WTC11 (cell line): ENCODE data around the gene RPL35. TPM values are rescaled to one million over a fixed set of nuclear protein-coding genes. Genes with fewer than 3 reads are reported as not detected.

Source experiments
- ATAC-seq: fragments of 200-7000 bp; cut with Tn5 transposase; 2 replicates; pipeline ENCODE4 v1.10.0; 2021; ENCODE audit warnings: mild to moderate bottlenecking, moderate library complexity
- CTCF ChIA-PET: fragments of 300-600 bp; sonication (Branson Sonifier 250); formaldehyde crosslinking; loops from one replicate; lab custom pipeline; 2021; ENCODE audit warnings: antibody characterized with exemption; lab: Charles Lee
- POLR2A ChIA-PET: fragments of 350-600 bp; sonication (Branson Sonifier 250); formaldehyde crosslinking; loops from one replicate; lab custom pipeline; 2021; ENCODE audit warnings: antibody characterized with exemption; lab: Charles Lee
- DNase-seq: peaks from one replicate; pipeline ENCODE4 v3.0.0; 2021; ENCODE audit warnings: low spot score
- H3K27ac Mint-ChIP-seq: 2 replicates; pipeline ENCODE4 v1.8.0; 2021; ENCODE audit warnings: mixed read lengths
- H3K27me3 Mint-ChIP-seq: 2 replicates; pipeline ENCODE4 v1.8.0; 2021; ENCODE audit warnings: low read depth, mild to moderate bottlenecking, moderate library complexity, mixed read lengths
- H3K36me3 Mint-ChIP-seq: 2 replicates; pipeline ENCODE4 v1.8.0; 2021; ENCODE audit warnings: mixed read lengths
- H3K4me1 Mint-ChIP-seq: 2 replicates; pipeline ENCODE4 v1.8.0; 2022; ENCODE audit warnings: mixed read lengths
- H3K4me3 Mint-ChIP-seq: 2 replicates; pipeline ENCODE4 v1.8.0; 2021; ENCODE audit warnings: mild to moderate bottlenecking, moderate library complexity, mixed read lengths
- H3K9me3 Mint-ChIP-seq: 2 replicates; pipeline ENCODE4 v1.8.0; 2021; ENCODE audit warnings: mixed read lengths
- ATF3 ChIP-seq: sonication (generic); formaldehyde crosslinking; conservative IDR thresholded peaks from 2 replicates; pipeline ENCODE4 v1.8.1; 2022; ENCODE audit warnings: mild to moderate bottlenecking, missing genetic modification reagents
- CDX4 ChIP-seq: fragments of 250-450 bp; sonication (Bioruptor Pico); IDR thresholded peaks from 2 replicates; pipeline ENCODE4 v1.9.0; 2021; ENCODE audit warnings: moderate library complexity, mild to moderate bottlenecking, inconsistent platforms, borderline replicate concordance
- E2F5 ChIP-seq: sonication (generic); formaldehyde crosslinking; IDR thresholded peaks from 2 replicates; pipeline ENCODE4 v1.8.1; 2022; ENCODE audit warnings: mild to moderate bottlenecking, moderate library complexity, missing genetic modification reagents
- HMGXB4 ChIP-seq: sonication (generic); formaldehyde crosslinking; IDR thresholded peaks from 2 replicates; pipeline ENCODE4 v1.8.1; 2023; ENCODE audit warnings: mild to moderate bottlenecking, moderate library complexity, missing genetic modification reagents
- JUN ChIP-seq: sonication (generic); formaldehyde crosslinking; IDR thresholded peaks from 2 replicates; pipeline ENCODE4 v1.8.0; 2023; ENCODE audit warnings: mild to moderate bottlenecking, missing genetic modification reagents
- NFE2L1 ChIP-seq: sonication (generic); formaldehyde crosslinking; IDR thresholded peaks from 2 replicates; pipeline ENCODE4 v1.8.1; 2023; ENCODE audit warnings: missing genetic modification reagents
- NR2C2 ChIP-seq: sonication (generic); formaldehyde crosslinking; IDR thresholded peaks from 2 replicates; pipeline ENCODE4 v1.8.0; 2022; ENCODE audit warnings: mild to moderate bottlenecking, missing genetic modification reagents
- SMAD4 ChIP-seq: sonication (generic); formaldehyde crosslinking; IDR thresholded peaks from 2 replicates; pipeline ENCODE4 v1.8.0; 2022; ENCODE audit warnings: mild to moderate bottlenecking, missing genetic modification reagents
- TEAD4 ChIP-seq: sonication (generic); formaldehyde crosslinking; IDR thresholded peaks from 2 replicates; pipeline ENCODE4 v1.8.0; 2022; ENCODE audit warnings: mild to moderate bottlenecking, missing genetic modification reagents
- USF1 ChIP-seq: sonication (generic); formaldehyde crosslinking; IDR thresholded peaks from 2 replicates; pipeline ENCODE4 v1.8.0; 2022; ENCODE audit warnings: mild to moderate bottlenecking, missing genetic modification reagents
- USF2 ChIP-seq: sonication (generic); formaldehyde crosslinking; IDR thresholded peaks from 2 replicates; pipeline ENCODE4 v1.8.1; 2023; ENCODE audit warnings: mild to moderate bottlenecking, missing genetic modification reagents, moderate library complexity
- ZBTB21 ChIP-seq: sonication (generic); formaldehyde crosslinking; IDR thresholded peaks from 2 replicates; pipeline ENCODE4 v1.8.1; 2023; ENCODE audit warnings: mild to moderate bottlenecking, missing genetic modification reagents, borderline replicate concordance
- ZMAT4 ChIP-seq: fragments of 250-450 bp; sonication (Bioruptor Pico); IDR thresholded peaks from 2 replicates; pipeline ENCODE4 v1.9.0; 2021; ENCODE audit warnings: mild to moderate bottlenecking
- ZNF121 ChIP-seq: sonication (generic); formaldehyde crosslinking; IDR thresholded peaks from 2 replicates; pipeline ENCODE4 v1.8.0; 2023; ENCODE audit warnings: missing genetic modification reagents
- ZNF281 ChIP-seq: sonication (generic); formaldehyde crosslinking; IDR thresholded peaks from 2 replicates; pipeline ENCODE4 v1.8.0; 2023; ENCODE audit warnings: mild to moderate bottlenecking, missing genetic modification reagents
- ZNF416 ChIP-seq: fragments of 250-450 bp; sonication (Bioruptor Pico); IDR thresholded peaks from 2 replicates; pipeline ENCODE4 v1.9.0; 2021; ENCODE audit warnings: mild to moderate bottlenecking, inconsistent platforms
- ZNF512 ChIP-seq: sonication (generic); formaldehyde crosslinking; IDR thresholded peaks from 2 replicates; pipeline ENCODE4 v1.8.1; 2022; ENCODE audit warnings: missing genetic modification reagents, borderline replicate concordance
- total RNA-seq: library from RNA; stranded (reverse); gene quantifications from 3 replicates; pipeline ENCODE4 v1.2.3, GENCODE V29; 2021

The RPL35 gene
- total RNA-seq, 1 experiment from 2014 or later: 1,710 TPM

GRCh38 chr9:124886461-124886860, 24.7 kb upstream of the RPL35 start (continued):
- TF ChIP-seq ATF3 (CRISPR knock-in tag): no peak
- TF ChIP-seq USF1 (CRISPR knock-in tag): no peak

GRCh38 chr9:124885551-124885950, 23.8 kb upstream of the RPL35 start:
- ChIA-PET CTCF (no interaction called here), POLR2A (interaction anchor here (1.2 kb wide), 1 partner anchor 16 kb away, joined by 4 read pairs; no protein-coding TSS in a partner anchor)
- Mint-ChIP-seq H3K9me3 (no peaks in the 10 kb centered on the region), H3K4me1 (peaks cover 25% of the 10 kb centered on the region), H3K36me3 (peaks cover 7% of the 10 kb centered on the region), H3K27ac (no peak overlapping the region), H3K27me3 (no peaks in the 10 kb centered on the region), H3K4me3 (no peak overlapping the region)
- no peak for ATAC-seq
- TF ChIP-seq HMGXB4 (CRISPR knock-in tag): no peak
- no peak for TF ChIP-seq ZNF416 (CRISPR knock-in tag)
- TF ChIP-seq ZNF281: no peak
- TF ChIP-seq TEAD4 (CRISPR knock-in tag): no peak
- TF ChIP-seq ZNF121 (CRISPR knock-in tag): no peak
- no peak for TF ChIP-seq E2F5
- no peak for TF ChIP-seq ZBTB21
- TF ChIP-seq JUN: no peak
- no peak for TF ChIP-seq USF2
- no peak for TF ChIP-seq ZMAT4 (CRISPR knock-in tag)
- no peak for TF ChIP-seq CDX4
- no peak for TF ChIP-seq NR2C2 (CRISPR knock-in tag)
- no peak for TF ChIP-seq SMAD4 (CRISPR knock-in tag)
- TF ChIP-seq ZNF512 (CRISPR knock-in tag): no peak
- no peak for TF ChIP-seq NFE2L1 (CRISPR knock-in tag)
- no peak for DNase-seq
